ENCODE data around the gene RAMP1.
"Not testable (repeated sequence)": the region's sequence is repeated elsewhere in the genome, so short reads cannot be mapped to it uniquely, and the experiment has no call there.

The RAMP1 gene

DNA sequence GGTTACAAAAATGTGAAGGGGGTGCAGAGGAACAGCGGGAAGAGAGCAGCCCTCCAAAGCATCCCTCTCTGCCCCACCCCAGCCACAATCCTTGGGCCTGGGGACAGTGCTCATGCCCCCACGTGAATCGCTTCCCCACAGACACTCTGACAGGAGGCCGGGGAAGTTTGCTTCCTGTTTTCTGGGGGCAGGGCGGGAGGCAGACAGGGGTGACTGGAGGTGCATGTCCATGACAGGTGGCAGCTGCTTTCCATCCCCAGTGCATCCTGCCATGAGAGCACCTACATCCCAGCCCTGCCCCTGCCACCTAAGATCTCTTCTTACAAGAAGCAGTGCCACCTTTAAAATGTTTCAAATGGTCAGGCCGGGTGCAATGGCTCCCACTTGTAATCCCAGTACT is 60.2 kb downstream of the RAMP1 start:
- DNase-seq, result no peak

DNA sequence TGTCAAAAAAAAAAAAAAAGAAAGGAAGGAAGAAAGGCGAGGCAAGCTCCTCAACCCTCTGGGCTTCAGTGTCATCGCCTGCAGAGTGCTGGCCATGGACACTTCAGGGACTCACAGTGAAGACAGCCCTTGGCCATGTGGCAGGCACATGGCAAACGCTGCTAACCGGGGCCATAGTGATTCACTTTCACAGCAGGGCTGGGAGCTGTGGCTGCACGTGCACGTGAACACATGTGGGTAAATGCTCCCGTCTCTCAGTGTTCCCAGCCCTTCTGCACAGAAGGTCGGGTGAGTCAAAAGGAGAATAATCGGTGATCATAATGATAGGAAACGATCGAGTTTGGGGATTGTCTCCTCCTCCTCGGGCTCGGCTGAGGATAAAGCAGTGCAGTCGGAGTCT is 61.2 kb downstream of the RAMP1 start:
- no peak for DNase-seq

DNA sequence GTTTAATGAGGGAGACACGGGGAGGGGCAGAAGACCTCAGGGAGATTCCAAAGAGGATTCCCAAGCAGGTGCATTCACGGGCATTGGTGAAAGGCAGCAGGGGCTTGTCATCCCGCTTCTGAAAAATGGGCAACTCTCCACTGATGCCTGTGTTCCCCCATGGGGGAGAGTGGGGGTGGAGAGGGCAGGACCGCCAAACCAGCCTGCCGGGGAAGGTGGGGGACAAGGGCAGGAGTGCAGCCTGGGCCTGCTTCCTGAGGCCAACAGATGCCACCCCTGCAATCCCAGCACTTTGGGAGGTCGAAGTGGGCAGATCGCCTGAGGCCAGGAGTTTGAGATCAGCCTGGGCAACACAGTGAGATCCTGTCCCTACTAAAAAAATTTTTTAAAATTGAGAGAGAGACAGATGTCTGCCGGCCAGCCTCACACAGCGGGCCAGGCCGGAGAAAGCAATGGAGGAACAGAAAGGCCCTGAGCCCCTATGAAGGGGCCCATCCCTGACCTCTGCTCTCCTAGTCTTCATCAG is 62.6 kb downstream of the RAMP1 start:
- no peak for DNase-seq

DNA sequence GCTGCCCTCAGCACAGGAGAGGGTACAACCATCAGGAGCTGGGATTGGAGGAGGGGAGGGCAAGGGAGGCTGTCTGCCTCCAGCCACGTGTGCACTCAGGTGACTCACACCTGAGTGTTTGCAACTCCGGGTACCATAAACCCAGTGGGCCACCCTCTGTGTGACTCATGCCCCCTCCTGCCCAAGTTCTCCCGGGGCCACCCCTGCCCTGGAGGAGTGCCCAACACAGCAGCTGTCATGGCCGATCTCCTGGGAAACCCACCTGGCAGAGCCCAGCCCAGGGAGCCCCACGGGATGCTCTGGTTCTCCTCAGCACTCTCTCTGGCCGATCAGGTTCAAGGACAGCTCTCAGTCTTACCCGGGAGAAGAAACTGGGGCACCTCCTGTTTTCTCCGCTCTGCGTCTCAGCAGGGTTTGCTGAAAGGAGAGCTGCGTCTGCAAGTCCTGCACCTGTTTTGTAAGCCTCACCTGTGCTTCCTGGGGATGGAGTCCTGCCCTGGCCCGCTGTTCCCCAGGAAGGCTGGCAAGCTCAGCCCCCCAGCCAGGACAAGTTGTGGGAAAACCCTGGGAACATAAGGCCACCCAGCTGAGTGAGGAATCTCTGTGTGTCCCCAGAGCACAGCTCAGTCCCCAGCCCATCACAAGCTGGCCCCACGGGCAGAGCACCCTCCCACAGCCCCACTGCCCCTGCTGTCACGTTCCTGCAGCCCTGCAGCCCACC is 63.4 kb downstream of the RAMP1 start:
- DNase-seq, result no peak

GRCh38 chr2:237923481-237924163 is 64.2 kb downstream of the RAMP1 start:
- DNase-seq, result peak; percentile 68

DNA sequence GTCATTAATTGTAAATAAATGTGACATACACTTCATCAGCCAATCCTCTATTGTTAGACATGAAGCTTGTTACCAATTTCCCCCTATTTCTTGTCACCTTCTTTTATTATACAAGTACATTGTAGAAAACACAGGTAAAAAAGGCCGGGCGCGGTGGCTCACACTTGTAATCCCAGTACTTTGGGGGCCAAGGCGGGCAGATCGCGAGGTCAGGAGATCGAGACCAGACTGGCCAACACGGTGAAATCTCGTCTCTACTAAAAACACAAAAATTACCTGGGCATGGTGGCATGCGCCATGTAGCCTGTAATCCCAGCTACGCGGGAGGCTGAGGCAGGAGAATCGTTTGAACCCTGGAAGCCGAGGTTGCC is 64.7 kb downstream of the RAMP1 start:
- DNase-seq, result no peak

GRCh38 chr2:237927135-237927534 is 67.7 kb downstream of the RAMP1 start:
- DNase-seq, result no peak

GRCh38 chr2:237927986-237928385 is 68.6 kb downstream of the RAMP1 start:
- DNase-seq, result no peak

- DNase-seq, result no peak
These were observed 70.6 kb downstream of the RAMP1 start for GRCh38 chr2:237929979-237930378.

DNA sequence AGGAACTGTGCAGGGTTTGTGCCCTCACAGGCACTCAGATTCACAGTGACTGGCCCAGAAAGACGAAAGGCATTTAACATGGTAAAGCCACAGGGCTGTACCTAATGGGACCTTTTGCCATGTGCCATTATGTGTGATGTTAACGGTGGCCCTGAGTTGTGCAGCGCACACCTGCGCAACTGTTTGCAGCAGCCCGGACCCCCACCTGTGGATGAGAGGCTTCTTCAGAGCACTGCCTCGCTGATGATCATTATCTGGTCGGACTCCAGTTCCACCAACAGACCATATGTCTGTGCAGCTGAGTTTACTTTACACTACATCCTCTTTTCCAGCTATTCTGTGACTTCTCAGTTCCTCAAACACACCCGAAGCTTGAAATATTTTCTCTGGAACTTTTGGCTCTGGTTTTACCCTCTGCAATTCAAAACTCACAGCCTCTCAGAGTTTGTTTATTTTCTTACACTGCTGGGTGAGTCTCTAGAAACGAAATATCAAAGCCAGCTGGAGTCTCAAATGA is 71.8 kb downstream of the RAMP1 start:
- no peak for DNase-seq

DNA sequence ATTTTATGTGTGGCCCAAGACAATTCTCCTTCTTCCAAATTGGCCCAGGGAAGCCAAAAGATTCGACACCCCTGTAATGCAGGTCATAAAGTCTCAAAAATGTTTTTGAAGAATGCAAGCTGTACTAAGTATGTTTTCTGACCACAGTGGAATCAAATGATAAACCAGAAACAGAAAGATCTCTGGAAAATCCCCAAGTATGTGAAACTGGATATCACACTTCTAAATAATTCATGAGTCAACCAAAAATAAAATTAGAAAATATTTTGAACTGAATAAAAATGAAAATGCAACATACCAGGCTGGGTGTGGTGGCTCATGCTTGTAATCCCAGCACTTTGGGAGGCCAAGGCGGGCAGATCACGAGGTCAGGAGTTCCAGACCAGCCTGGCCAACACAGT is 73.3 kb downstream of the RAMP1 start:
- no peak for DNase-seq

DNA sequence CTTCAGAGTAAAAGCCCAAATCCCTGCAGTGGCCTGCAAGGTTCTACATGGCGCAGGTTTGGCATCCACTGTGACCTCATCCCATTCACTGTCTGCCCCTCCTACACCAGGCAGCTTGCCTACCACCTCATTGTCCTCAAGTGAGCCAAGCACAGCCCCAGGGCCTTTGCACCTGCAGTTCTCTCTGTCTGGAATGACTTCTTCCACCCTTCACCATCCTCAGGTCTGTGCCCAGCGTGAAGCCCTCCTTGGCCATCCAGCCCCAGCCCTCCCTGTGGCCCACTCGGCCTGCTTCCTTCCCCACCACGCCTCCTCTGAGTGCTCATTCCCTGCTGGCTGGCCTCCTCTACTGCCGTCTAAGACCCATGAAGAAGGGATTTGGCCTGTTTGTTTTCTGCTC is 74.8 kb downstream of the RAMP1 start:
- no peak for DNase-seq

GRCh38 chr2:237935740-237936452 is 76.5 kb downstream of the RAMP1 start:
- DNase-seq, result no peak

DNA sequence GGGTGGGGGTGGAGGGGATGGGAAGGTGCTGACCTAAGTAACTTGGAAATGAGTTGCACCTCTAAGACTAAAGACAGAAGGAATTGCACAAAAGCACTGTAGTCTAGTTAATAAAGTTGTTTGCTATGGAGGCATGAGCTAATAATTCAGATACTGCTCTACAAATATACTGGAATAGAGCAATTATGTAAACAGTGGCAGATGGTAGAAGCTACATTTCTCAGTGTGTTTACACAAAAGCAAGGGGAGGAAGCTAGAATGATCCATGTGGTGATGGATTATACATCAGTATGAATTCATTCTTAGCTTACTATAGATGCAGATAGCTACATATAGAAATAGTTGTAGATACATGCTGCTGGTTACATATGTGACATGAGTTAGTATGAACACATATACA is 79.8 kb downstream of the RAMP1 start:
- DNase-seq, result no peak

DNA sequence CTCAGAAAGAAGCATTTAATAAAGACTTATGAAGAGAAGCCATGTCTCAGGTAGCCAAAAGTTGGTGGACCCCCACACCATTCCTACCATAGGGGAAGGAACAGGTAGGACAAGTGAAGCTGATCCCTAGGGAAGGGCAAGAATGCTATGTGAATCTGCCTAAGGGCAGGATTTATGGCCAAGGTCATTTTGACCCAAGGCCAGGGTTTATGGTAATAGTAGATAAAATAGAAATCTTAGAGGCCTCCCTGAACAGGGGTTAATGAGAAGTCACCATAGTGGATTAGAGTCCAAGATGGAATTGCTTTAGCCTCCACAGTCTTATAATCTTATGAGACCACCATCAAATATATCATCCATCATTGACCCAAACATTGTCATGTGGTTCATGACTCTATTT is 81.4 kb downstream of the RAMP1 start:
- DNase-seq, result no peak

- no peak for DNase-seq
These were observed 81.8 kb downstream of the RAMP1 start for GRCh38 chr2:237941239-237941638.

GRCh38 chr2:237942513-237942899 is 83.1 kb downstream of the RAMP1 start:
- no peak for DNase-seq

GRCh38 chr2:237943395-237944094 is 84.1 kb downstream of the RAMP1 start:
- DNase-seq, result no peak

- no peak for DNase-seq
These were observed 84.9 kb downstream of the RAMP1 start for GRCh38 chr2:237944302-237944701.

DNA sequence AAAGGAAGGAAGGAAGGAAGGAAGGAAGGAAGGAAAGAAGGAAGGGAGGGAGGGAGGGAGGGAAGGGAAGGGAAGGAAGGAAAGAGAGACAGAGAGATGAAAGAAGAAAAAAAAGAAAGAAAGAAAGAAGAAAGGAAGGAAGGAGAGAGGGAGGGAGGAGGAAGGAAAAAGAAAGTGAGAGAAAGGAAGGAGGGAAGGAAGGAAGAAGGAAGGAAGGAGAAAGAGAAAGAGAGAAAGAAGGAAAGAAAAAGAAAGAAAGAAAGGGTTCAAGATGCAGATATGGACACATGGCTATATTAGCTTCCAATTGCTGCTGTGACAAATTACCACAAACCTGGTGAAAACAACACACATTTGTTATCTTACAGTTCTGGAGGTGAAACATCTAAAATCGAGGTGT is 87.0 kb downstream of the RAMP1 start:
- DNase-seq, result no peak

DNA sequence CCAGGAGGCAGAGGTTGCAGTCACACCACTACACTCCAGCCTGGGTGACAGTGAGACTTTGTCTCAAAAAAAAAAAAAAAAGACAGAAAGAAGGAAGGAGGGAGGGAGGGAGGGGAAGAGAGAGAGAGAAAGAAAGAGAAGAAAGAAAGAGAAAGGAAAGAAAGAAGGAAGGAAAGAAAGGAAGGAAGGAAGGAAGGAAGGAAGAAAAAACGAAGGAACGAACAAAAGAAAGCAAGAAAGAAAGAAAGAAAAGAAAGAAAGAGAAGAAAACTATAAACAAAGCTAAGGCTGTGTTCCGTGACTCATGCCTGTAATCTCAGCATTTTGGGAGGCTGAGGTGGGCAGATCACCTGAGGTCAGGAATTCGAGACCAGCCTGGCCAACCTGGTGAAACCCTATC is 91.9 kb downstream of the RAMP1 start:
- DNase-seq, result not testable (repeated sequence)

GRCh38 chr2:237951878-237952277 is 92.5 kb downstream of the RAMP1 start:
- DNase-seq, result no peak

DNA sequence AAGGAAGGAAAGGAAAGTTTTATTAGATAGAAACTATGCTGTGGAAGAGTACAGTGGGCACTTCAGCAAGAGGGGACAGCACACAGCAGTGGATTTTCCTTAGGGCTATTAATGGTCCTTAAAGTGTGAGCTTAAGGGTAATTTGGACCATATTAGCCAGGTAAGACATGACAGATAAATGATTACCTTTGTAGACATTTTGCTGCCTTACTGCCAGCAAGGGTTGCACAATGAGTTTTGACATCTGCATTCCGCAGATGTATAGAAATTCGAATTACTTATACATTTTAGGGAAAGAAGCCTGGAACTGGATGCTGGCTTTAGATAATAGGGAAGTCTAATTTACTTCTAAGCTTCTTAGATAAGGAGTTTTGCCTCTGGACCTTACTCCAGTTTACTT is 93.4 kb downstream of the RAMP1 start:
- no peak for DNase-seq

Measured in effector CD4-positive, alpha-beta T cell (primary cell).